Measurements from ENCODE around the gene RNF126.
A peak's percentile ranks its signal among the peaks of the same experiment; 100 is the strongest.
"Not testable (repeated sequence)": the region's sequence is repeated elsewhere in the genome, so short reads cannot be mapped to it uniquely, and the experiment has no call there.

Gene RNF126

DNA sequence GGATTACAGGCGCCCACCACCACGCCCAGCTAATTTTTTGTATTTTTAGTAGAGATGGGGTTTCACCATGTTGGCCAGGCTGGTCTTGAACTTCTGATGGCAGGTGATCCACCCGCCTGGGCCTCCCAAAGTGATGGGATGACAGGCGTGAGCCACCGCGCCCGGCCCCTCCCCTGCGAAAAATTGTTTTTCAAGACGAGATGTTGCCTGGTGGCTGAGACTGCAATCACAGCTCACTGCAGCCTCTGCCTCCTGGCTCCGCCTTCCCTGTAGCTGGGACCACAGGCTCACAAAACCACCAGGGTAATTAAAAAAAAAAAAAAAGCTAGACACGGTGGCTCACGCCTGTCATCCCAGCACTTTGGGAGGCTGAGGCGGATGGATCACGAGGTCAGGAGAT, 36.9 kb upstream of the RNF126 start:
- H3K27ac ChIP-seq (ENCODE audit: low read length); H3K4me1 ChIP-seq (ENCODE audit: insufficient read depth, low read length); H2AFZ ChIP-seq (ENCODE audit: low read depth, low read length); H3K79me2 ChIP-seq (ENCODE audit: insufficient read depth, low read length); H3K4me3 ChIP-seq (ENCODE audit: low read depth in 1 of 2, low read length in 2 of 2); H3K27me3 ChIP-seq (ENCODE audit: insufficient read depth, low read length, poor library complexity); H3K9ac ChIP-seq (ENCODE audit: low read depth, low read length); H3K4me2 ChIP-seq (ENCODE audit: insufficient read depth, low read length); H3K36me3 ChIP-seq (ENCODE audit: insufficient read depth, low read length); H4K20me1 ChIP-seq (ENCODE audit: insufficient read depth, low read length); H3K9me3 ChIP-seq (ENCODE audit: insufficient read depth, low read length, severe bottlenecking): not testable (repeated sequence)
- ATAC-seq (ENCODE audit: insufficient read depth, low read depth), result peak; percentile 58; the same call in 2 of the 3 replicates
- DNase-seq, result peak; percentile 39
- TF ChIP-seq CTCF (IDR thresholded peaks at IDR 0.05; ENCODE audit: borderline replicate concordance, extremely low read depth, low read length, poor library complexity, severe bottlenecking), result peak; percentile 3

GRCh38 chr19:698529-698928, 35.5 kb upstream of the RNF126 start:
- not testable (repeated sequence) for DNase-seq; H3K27ac ChIP-seq (ENCODE audit: low read length); H3K36me3 ChIP-seq (ENCODE audit: insufficient read depth, low read length); H3K4me3 ChIP-seq (ENCODE audit: low read depth in 1 of 2, low read length in 2 of 2); H4K20me1 ChIP-seq (ENCODE audit: insufficient read depth, low read length); H3K79me2 ChIP-seq (ENCODE audit: insufficient read depth, low read length); H3K9me3 ChIP-seq (ENCODE audit: insufficient read depth, low read length, severe bottlenecking); H2AFZ ChIP-seq (ENCODE audit: low read depth, low read length); H3K4me1 ChIP-seq (ENCODE audit: insufficient read depth, low read length); H3K9ac ChIP-seq (ENCODE audit: low read depth, low read length); ATAC-seq (ENCODE audit: insufficient read depth, low read depth); H3K27me3 ChIP-seq (ENCODE audit: insufficient read depth, low read length, poor library complexity); H3K4me2 ChIP-seq (ENCODE audit: insufficient read depth, low read length)

DNA sequence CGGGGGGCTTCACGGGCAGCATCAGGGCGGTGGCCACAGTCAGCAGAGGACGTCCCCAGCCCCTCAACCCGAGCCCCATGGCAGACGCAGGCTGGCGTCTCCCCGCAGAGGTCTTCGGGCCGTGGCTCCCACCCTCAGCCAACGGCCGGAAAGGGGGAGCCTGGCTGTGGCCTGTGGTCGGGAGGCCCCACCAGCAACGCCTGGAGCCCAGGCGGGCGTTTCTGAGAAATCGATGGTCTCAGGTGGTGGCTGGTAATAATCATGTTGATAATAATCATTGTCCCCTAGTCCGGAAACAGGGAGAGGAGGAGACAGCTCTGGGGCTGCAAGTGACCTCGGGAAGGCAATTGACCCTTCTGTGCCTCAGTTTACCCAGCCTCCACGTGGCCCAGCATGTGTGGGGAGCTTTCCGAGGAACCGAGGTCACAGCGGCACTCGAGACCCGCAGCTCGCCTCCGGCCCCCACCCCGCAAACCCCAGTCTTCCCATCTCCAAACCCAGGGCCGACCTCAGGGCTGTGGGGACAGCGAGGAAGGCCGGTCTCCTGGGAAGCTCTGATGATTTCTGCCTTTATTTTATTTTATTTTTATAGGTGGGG, 32.4 kb upstream of the RNF126 start, which contains the start of gene PRSS57:
Gene PRSS57, minus strand, starts transcription at position 101 of the 598 bp plus-strand sequence. Its CDS starts 22 bp downstream, at position 79.
- H3K4me2 ChIP-seq (ENCODE audit: insufficient read depth, low read length), result no peak within 1 kb of the TSS
- no peak within 1 kb of the TSS for H2AFZ ChIP-seq (ENCODE audit: low read depth, low read length)
- H3K79me2 ChIP-seq (ENCODE audit: insufficient read depth, low read length), result no peaks in the 10 kb centered on the region
- ATAC-seq (ENCODE audit: insufficient read depth, low read depth) (peak; percentile 45; the same call in 1 of the 3 replicates), DNase-seq (no peak)
- H3K4me1 ChIP-seq (ENCODE audit: insufficient read depth, low read length), result no peaks in the 10 kb centered on the region
- no peak within 1 kb of the TSS for H3K4me3 ChIP-seq (ENCODE audit: low read depth in 1 of 2, low read length in 2 of 2)
- no peaks in the 10 kb centered on the region for H3K36me3 ChIP-seq (ENCODE audit: insufficient read depth, low read length)
- no peak within 1 kb of the TSS for H3K27ac ChIP-seq (ENCODE audit: low read length)
- no peak within 1 kb of the TSS for H3K9ac ChIP-seq (ENCODE audit: low read depth, low read length)
- H4K20me1 ChIP-seq (ENCODE audit: insufficient read depth, low read length), result no peaks in the 10 kb centered on the region
- no peaks in the 10 kb centered on the region for H3K9me3 ChIP-seq (ENCODE audit: insufficient read depth, low read length, severe bottlenecking)
- no peak for TF ChIP-seq CTCF (IDR thresholded peaks at IDR 0.05; ENCODE audit: borderline replicate concordance, extremely low read depth, low read length, poor library complexity, severe bottlenecking)
- no peak for TF ChIP-seq EZH2 (IDR thresholded peaks at IDR 0.05; ENCODE audit: borderline replicate concordance, low read depth, low read length, severe bottlenecking)
- no peaks in the 10 kb centered on the region for H3K27me3 ChIP-seq (ENCODE audit: insufficient read depth, low read length, poor library complexity)

GRCh38 chr19:694481-695351, 31.7 kb upstream of the RNF126 start:
- no peak for DNase-seq
- Histone ChIP-seq H2AFZ (ENCODE audit: low read depth, low read length) (no peak overlapping the region), H3K79me2 (ENCODE audit: insufficient read depth, low read length) (no peaks in the 10 kb centered on the region), H3K9ac (ENCODE audit: low read depth, low read length) (no peak overlapping the region), H3K4me2 (ENCODE audit: insufficient read depth, low read length) (no peak overlapping the region), H3K27ac (ENCODE audit: low read length) (no peak overlapping the region), H3K4me3 (ENCODE audit: low read depth in 1 of 2, low read length in 2 of 2) (no peak overlapping the region), H3K4me1 (ENCODE audit: insufficient read depth, low read length) (no peaks in the 10 kb centered on the region), H3K27me3 (ENCODE audit: insufficient read depth, low read length, poor library complexity) (no peaks in the 10 kb centered on the region), H4K20me1 (ENCODE audit: insufficient read depth, low read length) (no peaks in the 10 kb centered on the region), H3K9me3 (ENCODE audit: insufficient read depth, low read length, severe bottlenecking) (no peaks in the 10 kb centered on the region), H3K36me3 (ENCODE audit: insufficient read depth, low read length) (no peaks in the 10 kb centered on the region)
- TF ChIP-seq EZH2 (IDR thresholded peaks at IDR 0.05; ENCODE audit: borderline replicate concordance, low read depth, low read length, severe bottlenecking) (no peak), CTCF (IDR thresholded peaks at IDR 0.05; ENCODE audit: borderline replicate concordance, extremely low read depth, low read length, poor library complexity, severe bottlenecking) (no peak)
- no peak for ATAC-seq (ENCODE audit: insufficient read depth, low read depth)
